Amniotic epithelial cell (primary cell): Measurements from ENCODE around the gene ERICH6.
"Not testable (repeated sequence)": the region's sequence is repeated elsewhere in the genome, so short reads cannot be mapped to it uniquely, and the experiment has no call there.

Experiments
- DNase-seq: peaks from one replicate; pipeline ENCODE4 v3.0.0-alpha.2; 2010; ENCODE audit warnings: low read depth

Gene ERICH6

DNA sequence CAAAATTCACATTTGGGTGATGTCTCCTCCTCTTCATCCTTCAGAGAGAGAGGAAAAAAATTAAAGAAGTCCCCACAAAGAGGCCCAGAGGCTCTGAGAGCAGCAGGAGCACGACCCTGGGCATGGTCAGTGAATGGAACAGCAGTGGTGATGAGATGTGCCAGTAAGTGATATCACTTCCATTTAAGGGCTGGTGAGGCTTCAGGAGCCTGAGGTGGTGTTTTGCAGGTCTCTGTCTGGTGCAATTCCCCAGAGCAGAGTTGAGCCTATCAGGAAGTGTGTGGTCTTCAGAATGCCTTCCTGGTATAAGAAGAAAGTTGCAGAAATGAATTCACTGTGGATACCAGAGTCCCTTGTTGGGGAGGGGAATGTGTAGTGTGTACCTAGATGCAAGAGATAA is 21.4 kb downstream of the ERICH6 start:
- DNase-seq: no peak

DNA sequence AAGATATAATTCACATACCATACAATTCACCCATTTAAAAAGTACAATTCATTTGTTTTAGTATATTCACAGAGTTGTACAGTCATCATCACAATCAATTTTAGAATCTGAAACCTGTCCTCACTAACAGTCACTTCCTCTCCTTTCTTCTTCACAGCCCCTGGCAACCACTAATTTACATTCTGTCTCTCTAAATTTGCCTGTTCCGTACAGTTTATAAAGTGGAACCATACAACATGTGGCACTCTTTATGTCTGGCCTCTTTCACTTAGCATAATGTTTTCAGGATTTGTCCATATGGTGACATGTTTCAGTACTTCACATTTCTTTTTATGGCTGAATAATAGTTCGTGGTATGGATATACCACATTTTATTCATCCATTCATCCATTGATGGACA is 22.7 kb downstream of the ERICH6 start:
- no peak for DNase-seq

DNA sequence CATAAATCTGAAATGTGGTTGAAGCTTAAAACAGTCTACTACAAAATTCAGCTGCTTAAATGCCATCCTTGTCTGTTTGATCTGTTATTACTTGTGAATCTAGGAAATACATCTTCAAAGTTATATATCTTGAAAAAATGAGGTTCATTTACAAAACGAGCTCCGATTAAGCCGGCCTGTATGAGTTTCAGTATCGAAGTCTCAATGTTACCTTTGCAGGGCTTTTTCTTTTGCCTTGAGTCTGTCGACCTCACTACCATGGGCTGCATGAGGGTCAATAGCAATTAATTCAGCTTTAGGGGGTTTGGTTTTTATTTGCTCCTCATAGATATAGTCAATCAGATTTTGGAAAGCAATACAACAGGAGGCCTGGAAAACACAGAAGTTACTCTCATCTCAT is 23.2 kb downstream of the ERICH6 start:
- no peak for DNase-seq

DNA sequence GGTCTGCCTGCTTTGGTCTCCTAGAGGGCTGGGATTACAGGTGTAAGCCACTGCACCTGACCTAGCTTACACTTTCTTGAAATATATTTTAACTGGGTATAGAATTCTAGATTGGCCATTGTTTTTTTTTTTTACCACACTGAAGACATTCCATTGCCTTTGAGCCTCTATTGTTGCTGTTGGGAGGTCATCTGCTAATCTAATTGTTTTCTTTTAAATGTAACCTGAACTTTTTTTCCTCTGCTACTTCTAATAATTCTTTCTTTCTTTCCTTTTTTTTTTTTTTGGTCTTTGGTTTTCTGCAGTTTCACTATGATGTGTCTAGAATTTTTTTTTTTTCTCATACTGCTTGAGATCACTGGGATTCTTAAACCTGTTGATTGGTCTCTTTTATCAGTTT is 28.1 kb downstream of the ERICH6 start:
- DNase-seq: no peak

DNA sequence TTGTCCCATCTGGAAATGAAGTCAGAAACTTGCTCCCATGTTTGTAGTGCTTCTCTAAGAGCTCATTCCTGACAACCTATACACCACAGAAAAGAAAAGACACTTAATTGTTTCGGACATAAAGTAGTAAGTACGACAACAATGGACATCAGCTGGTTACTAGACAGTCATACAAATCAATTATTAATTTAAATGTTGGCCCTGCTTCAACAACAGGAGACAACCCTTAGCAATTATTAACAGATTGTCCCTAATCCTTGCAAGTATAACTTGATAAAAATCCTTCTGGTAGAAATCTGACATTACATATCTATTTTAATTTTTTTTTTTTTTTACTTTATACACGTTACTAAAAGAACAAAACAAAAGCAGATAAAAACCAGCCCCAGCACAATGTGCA is 29.8 kb downstream of the ERICH6 start:
- DNase-seq: no peak

DNA sequence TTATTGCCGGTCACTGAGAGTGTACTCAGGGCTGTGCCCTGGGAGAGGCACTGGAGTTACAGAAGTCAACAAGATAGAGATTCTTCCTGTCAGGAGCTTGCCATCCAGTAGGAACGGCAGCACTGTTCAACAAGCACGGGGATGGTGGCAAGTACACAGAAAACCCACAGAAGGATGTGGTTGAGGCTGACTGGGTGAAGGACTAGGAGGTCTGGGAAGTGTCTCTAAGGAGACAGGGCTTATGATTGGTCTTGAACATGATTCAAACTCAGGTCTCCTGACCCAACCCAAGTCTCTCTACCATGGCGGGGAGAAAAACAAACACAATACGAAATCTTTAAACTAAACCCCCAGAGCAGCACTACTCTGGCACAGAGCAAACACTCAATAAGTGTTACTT is 37.6 kb downstream of the ERICH6 start:
- DNase-seq: no peak

DNA sequence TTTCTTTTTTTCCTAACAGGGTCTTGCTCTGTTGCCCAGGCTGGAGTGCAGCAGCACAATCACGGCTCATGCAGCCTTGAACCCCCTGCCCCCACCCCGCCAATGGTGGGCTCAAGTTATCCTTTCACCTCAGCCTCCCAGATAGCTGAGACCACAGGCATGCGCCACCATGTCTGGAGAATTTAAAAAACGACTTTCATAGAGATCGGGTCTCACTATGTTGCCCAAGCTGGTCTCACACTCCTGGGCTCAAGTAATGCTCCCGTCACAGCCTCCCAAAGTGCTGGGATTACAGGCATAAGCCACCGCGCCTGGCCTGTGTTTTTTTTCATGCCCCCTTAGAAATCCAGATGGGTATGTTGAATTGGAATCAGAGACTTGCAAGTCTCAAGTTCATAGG is 40.3 kb downstream of the ERICH6 start:
- no peak for DNase-seq

DNA sequence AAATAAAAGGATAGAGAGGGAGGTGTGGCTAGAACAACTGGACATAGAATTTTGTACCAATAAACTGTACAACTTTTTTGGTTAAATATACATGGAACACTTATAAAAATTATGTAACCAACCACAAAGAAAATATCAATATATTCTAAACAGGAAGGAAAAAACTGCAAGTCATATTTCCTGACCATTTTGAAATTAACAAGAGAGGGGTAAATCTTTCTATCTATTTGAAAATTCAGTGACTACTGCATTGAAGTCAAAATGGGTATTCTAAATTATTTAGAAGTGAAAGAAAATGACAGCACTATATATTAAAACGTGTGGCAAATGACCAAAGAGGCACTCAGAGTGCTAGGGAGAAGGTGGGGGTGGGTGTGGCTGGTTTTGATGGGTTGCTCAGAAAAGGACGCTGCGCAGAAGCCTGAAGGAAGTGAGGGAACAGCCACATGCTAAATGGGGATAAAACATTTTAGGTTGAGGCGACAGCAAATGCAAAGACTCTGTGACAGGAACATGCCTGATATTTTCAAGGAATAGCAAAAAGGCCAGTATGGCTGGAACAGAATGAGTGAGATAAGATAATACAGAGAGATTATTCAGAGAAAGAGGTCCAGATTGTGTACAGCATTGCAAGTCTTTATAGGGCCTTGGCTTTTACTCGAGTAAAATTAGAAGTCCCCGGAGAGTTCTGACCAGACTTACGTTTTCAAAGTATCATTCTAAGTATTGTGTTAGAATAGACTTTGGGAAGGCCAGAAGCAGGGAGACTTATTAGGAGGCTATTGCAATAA is 41.1 kb downstream of the ERICH6 start:
- DNase-seq: no peak

DNA sequence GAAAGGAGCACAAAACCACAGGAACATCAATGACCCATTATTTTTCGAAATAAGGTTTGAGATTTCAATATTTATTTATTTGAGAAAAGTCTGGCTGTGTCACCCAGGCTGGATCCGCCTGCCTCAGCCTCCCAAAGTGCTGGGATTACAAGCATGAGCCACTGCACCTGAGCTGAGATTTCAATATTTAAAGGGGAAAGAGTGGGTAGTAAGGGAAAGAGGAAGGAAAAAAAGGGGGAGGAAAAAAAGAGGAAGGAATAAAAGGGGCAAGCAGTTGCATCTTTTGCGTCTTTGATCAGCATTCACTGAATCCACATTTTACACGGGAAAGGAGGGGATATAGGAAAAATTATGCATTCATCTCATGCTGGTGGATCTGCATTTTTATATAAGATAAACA is 47.4 kb downstream of the ERICH6 start:
- no peak for DNase-seq

DNA sequence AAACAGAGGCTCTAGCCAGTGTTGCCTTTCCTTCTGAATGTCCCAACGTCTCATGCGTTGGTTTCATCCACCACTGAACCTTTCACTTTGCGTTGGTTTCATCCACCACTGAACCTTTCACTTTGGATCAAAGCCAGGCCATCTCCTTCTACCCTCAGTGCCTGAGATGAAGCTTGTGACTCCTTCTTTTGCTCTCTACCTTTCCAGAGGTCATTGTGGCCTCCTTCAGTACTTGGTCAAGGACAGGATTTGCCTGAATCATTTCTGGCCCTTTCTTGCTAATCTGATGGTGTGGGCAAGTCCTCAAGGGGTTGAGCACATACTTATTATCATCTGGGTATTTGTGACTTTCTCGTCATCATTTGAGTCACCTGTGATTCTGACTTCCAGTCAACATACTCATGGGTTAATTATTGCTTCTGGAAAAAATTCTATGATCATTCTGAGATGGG is 50.6 kb downstream of the ERICH6 start:
- DNase-seq: no peak

DNA sequence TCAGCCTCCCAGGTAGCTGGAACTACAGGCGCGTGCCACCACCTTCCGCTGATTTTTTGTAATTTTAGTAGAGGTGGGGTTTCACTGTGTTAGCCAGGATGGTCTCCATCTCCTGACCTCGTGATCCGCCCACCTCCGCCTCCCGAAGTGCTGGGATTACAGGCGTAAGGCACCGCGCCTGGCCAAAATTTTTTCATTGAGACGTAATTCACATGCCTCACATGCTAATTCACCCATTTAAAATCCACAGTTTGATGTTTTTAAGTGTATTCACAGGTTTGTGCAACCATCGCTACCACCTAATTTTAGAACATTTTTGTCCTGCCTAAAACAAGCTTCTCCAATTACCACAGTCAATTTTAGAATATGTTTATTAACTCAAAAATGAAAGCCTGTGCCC is 63.5 kb downstream of the ERICH6 start:
- no peak for DNase-seq

DNA sequence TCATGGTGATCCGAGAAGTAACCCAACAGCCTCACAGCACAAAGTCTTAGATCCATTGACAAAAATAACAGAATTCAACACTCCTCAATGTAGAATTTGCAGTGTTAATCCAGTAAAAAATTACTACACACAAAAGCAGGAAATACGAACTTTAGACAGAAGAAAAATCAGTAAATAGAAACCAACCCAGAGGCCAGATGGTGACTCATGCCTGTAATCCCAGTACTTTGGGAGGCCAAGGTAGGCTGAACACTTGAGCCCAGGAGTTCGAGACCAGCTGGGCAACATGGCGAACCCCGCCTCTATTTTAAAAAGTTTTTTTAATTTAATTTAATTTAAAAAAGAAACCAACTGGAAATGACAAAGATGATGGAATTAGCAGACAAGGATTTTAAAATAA is 64.5 kb downstream of the ERICH6 start:
- DNase-seq: no peak

DNA sequence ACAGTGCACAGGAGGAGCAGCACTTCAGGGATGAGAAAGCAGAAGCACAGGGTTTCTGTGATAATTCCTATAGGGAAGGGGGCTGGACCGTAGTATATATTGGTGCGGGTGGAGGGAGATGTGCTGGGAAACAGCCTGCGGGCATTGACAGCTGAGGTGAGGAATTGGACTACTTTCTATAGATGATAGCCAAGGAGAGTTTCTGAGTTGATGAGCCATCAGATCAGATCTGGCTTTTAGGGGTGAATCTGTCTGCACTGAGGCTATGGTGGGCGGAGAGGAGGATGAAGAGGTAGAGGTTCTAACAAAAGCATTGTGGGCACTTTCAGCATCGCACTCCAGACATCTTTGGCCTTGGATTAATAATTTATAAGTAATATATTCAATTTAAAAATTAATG is 67.5 kb downstream of the ERICH6 start:
- DNase-seq: no peak

DNA sequence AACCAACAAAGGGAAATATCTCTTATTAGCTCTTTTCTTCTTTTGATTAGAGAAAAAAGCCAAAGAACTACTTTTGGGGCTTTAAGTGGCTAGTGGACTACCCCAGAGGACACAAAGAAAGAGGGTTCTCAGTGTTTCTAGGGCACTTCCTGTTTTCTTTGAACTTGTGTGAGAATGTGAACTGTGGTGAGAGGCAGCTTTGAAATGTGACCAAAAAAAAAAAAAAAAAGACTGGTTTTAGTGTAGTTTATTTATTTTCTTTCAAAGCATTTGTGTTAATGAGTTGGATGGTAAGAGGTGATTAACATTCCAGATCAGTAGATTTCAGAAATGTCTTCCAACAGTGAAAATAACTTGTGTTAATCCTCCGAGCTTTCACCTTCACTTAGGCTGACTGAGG is 68.2 kb downstream of the ERICH6 start:
- no peak for DNase-seq

DNA sequence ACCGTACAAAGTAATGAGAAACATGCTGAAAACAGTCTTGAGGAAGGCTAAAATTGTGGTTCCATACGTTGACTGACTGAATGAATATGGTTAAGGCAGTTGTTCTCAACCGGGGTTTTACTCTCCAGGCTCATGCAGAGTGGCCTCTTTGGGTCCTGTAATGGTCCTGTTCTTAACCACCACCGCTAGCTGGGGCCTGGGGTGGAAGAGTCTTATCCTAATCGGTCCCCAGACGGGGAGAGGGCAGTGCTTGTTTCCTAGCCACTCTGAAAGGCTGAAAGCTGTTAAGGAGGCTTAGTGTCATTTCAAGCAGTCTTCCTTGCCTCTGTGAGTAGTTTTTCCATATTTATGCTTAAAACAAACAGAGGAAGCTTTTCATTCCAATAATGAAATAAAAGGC is 68.6 kb downstream of the ERICH6 start:
- no peak for DNase-seq

DNA sequence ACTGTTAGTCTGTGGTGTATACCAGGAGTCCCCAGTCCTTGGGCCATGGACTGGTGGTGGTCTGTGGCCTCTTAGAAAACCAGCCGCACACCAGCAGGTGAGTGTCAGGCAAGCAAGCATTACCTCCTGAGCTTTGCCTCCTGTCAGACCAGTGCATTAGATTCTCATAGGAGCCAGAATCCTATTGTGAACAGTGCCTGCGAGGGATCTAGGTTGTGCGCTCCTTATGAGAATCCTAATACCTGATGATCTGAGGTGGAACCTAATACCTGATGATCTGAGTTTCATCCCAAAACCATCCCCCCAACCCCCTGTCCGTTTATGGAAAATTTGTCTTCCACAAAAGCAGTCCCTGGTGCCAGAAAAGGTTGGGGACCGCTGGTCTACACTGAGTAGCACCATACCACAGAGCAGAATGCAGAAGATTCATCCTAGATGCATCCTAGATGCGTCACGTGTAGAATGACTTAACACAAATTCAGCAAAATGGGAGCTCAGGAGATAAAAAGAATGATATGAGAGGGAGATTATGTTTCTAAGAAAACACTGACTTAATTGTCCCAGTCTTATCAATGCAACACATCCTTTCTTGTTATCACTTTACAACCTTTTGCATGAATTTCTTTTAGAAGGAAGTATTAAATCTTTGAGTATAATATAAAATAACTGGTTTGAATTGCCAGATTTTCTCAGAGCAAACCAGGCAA is 72.1 kb downstream of the ERICH6 start:
- DNase-seq: no peak

DNA sequence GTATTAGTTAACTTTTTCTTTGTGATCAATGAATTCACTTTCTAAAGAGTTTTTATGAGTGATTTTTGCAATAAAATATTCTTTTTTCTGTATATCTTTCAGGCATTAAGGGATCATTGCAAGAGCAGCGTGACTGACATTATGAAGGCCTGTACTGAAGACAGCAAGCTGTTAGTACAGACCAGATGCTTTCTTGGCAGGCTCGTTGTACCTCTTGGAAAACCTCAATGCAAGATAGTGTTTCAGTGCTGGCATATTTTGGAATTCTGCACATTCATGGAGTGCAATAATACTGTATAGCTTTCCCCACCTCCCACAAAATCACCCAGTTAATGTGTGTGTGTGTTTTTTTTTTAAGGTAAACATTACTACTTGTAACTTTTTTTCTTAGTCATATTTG is 76.2 kb downstream of the ERICH6 start:
- peak; percentile 94 for DNase-seq

DNA sequence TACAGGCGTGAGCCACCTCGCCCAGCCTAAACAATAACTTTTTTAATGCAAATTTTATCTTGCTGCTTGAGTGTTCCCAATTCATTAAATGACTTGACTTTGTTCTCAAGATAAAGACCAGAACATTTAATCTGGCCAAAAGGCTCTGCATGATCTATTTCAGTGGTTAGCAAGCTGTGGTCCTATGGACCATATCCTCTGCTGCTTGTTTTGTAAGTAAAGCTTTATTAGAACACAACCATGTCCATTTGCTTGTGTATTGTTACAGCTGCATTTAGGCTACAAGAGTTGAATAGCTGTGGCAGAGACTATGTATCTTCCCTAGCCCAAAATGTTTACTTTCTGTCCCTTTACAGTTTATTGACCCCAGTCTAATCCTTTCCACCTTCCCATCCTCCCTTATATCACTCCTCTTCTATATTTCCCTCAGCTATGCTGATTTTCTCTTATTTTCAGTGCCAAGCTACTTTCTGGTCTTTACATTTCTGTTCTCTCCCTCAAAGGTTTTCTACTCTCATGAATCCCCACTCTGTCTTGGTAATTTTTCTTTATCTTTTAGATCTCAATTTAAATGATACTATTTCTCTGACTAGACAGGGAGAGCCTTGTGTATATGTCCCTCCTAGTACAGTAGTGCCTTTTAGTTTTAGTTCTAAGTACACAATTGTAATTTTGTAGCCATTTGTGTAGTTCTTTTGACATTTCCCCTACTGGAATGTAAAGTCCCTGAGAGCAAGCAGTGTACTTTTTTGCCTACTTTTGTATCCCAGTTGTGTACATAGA is 77.4 kb downstream of the ERICH6 start:
- peak; percentile 53 for DNase-seq

DNA sequence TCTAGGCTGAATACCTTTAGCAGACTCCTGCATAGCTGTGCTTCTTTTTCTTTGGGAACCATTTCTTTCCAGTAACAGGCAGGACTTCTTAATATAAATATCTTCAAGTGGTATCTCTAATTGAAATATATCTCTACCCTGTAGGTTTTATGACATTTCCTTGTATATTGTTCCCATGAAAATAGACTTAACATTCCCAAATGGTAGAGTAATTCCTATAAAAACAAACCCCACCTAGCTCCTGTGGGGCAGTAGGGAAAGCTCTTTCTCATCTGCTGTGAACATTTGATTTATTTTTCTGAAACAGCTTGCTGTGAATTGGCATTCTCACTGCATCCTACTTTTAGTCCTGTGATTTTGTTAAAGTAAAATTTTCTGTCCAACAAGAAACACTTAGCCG is 79.8 kb downstream of the ERICH6 start:
- no peak for DNase-seq

DNA sequence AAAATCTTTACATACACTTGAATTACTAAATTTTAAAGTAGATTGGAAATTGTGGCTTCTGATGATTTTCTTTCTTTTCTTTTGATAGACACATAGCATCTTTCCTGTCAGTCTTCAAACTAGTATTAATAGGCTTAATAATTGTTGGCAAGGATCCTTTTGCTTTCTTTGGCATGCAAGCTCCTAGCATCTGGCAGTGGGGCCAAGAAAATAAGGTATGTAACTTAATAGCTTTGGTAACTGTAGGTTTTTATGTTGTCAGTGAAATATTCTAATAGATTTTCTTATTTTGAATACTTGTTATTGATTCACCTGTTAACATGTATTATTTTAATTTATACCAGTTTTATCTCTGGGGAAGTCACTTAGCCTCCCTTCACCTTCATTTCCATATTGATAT is 80.8 kb downstream of the ERICH6 start:
- not testable (repeated sequence) for DNase-seq

DNA sequence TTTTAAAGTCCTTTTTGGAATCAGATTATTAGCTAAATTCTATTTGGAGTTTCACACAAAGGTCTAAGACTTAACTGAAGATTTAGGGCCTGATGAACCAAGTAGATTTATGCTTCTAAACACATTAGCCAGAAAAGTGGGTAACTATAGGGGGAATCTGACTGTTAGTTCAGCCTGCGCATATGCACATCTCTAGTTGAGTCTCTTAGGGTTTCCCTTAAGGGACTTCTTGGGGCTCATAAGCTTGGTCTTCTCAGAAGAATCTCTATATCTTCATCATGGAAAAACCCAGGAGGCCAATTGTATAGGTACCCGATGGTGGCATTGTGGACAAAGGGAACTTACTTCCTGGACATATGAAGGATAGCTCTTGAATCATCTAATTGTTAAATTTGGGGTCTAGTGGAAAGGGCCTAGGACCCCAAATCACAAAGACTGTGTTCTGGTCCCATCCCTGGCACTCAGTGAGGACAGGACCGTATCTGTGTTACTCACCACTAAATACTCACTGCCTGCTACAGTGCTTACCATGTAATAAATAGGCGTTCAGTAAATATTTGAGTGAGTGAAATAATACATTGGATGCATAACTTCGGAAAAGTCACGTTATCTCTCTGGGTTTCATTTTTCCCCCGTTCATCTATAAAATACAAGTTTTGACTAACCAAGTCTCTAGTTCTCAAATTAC is 83.6 kb downstream of the ERICH6 start:
- DNase-seq: no peak

DNA sequence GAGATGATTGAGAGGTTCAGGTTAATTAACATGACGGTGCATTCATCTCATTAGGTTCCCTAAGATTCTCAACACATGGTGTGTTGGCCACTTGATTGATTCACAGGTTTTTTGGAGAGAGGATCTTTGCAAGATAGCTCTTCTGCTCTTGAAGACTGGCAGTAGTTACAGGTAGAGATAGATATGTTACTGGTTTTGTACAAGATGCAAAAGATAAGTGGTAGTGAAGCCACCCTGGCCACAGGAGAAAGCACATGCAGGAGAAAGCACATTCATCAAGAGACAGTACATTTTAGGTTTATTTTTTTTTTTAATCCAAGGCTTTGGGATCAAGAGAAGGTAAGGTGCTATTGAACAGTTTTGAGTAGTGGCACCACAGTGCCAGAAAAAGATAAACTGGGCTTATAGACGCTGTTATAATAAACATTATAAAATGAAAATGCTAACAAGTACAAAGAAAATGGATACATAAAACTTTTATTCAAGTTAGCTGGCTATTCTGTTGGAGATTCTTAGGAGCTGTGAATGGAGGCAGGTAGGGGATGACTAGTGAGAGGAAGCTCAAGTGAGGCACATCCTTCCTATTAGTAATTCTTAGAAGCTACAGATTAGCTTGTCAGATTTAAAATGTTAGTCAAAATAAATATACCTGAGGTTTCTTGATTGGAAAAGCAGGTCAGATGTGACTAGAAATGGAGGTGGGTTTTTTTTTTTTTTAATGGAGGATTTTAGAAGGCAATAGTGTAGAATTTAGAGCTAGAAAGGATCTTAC is 89.8 kb downstream of the ERICH6 start:
- no peak for DNase-seq
